Left lung (tissue), 10 donors: ENCODE results near the gene TNFRSF11A. TPM values are rescaled to one million over a fixed set of nuclear protein-coding genes. Genes with fewer than 3 reads are reported as not detected.

ENCODE experiments used
- ATAC-seq: fragments of 200-7000 bp; cut with Tn5 transposase; one replicate; pipeline ENCODE4 v1.9.1; 2020; ENCODE audit warnings: moderate library complexity
- DNase-seq, 4 donors: peaks; one replicate each; pipeline ENCODE4 v3.0.0-alpha.2; 2013 to 2020
- H3K27ac ChIP-seq, 2 donors: fragments of 200-600 bp; sonication (generic) in 1 of 2; one replicate each; pipeline versions ENCODE4 v1.5.0 to v1.8.0; 2020 to 2021
- H3K27me3 ChIP-seq, 2 donors: fragments of 200-600 bp; sonication (generic) in 1 of 2; one replicate each; pipeline versions ENCODE4 v1.5.0 to v1.8.0; 2020 to 2021
- H3K36me3 ChIP-seq, 2 donors: fragments of 200-600 bp; sonication (generic) in 1 of 2; one replicate each; pipeline versions ENCODE4 v1.5.0 to v1.8.0; 2020 to 2021
- H3K4me1 ChIP-seq, 2 donors: fragments of 200-600 bp; one replicate each; pipeline ENCODE4 v1.8.0; 2021
- H3K4me3 ChIP-seq, 2 donors: fragments of 200-600 bp; sonication (generic) in 1 of 2; one replicate each; pipeline versions ENCODE4 v1.5.0 to v1.8.0; 2020 to 2021; ENCODE audit warnings: mild to moderate bottlenecking in 1 of 2
- H3K9me3 ChIP-seq, 2 donors: fragments of 200-600 bp; sonication (generic) in 1 of 2; one replicate each; pipeline versions ENCODE4 v1.5.0 to v1.8.0; 2020 to 2021
- CTCF ChIP-seq, 2 donors: fragments of 200-600 bp; sonication (generic) in 1 of 2; IDR thresholded peaks; one replicate each; pipeline versions ENCODE4 v1.5.0 to v1.8.0; 2021; ENCODE audit warnings: antibody characterized with exemption in 2 of 2
- intact Hi-C, 2 donors: fragments of 100-400 bp; cut with DNase I; formaldehyde crosslinking; loops; one replicate each; pipeline versions ENCODE4 v1.11.2 to v1.14.2; 2022
- polyA plus RNA-seq, 6 donors: library from polyadenylated mRNA; unstranded; fragments of 120-200 nt; gene quantifications; one replicate each; pipeline ENCODE4 v1.2.1, GENCODE V29; 2013; ENCODE audit not compliant: insufficient read length in 6 of 6
- total RNA-seq, 2 donors: library from RNA; stranded (reverse); fragmentation: NEBNext Ultra II Directional; extraction: Animal tissue kit (Norgen Biotek cat#: 25700); gene quantifications; one replicate each; pipeline ENCODE4 v1.2.1, GENCODE V29; 2021
- donor health status: DM: no; HTN: yes; CAD: no.
- donor health status: DM: no; HTN: no; CAD: no.

Gene TNFRSF11A
- total and polyA plus RNA-seq, 8 donors: 2.5 to 8.9 (median 4.2) TPM

GRCh38 chr18:62337336-62337735 lies 12.2 kb downstream of the TNFRSF11A start:
- Histone ChIP-seq H3K27ac (no peak overlapping the region), H3K4me1 (peaks cover 0 to 2% of the 10 kb centered on the region in 2 donors), H3K4me3 (no peak overlapping the region), H3K27me3 (peaks cover 0 to 18% of the 10 kb centered on the region in 2 donors), H3K9me3 (no peaks in the 10 kb centered on the region), H3K36me3 (no peaks in the 10 kb centered on the region)
- DNase-seq (no peak), ATAC-seq (no peak)
- intact Hi-C loops: no loop called here
- no peak for TF ChIP-seq CTCF (IDR thresholded peaks at IDR 0.05)

GRCh38 chr18:62338446-62339105 lies 13.5 kb downstream of the TNFRSF11A start:
- Histone ChIP-seq H3K27me3 (peaks cover 0 to 18% of the 10 kb centered on the region in 2 donors), H3K36me3 (no peaks in the 10 kb centered on the region), H3K27ac (no peak overlapping the region), H3K4me3 (no peak overlapping the region), H3K9me3 (no peaks in the 10 kb centered on the region), H3K4me1 (no peaks in the 10 kb centered on the region)
- no peak for TF ChIP-seq CTCF (IDR thresholded peaks at IDR 0.05)
- ATAC-seq (no peak), DNase-seq (no peak)
- intact Hi-C loops: no loop called here

- no peak for DNase-seq
- ATAC-seq: peak; percentile 79
- Histone ChIP-seq H3K9me3 (no peaks in the 10 kb centered on the region), H3K4me3 (no peak overlapping the region), H3K27ac (no peak overlapping the region), H3K36me3 (no peaks in the 10 kb centered on the region), H3K4me1 (no peaks in the 10 kb centered on the region), H3K27me3 (peaks cover 0 to 18% of the 10 kb centered on the region in 2 donors)
- intact Hi-C loops: no loop called here
- no peak for TF ChIP-seq CTCF (IDR thresholded peaks at IDR 0.05)
Measured at GRCh38 chr18:62339106-62339988, 14.2 kb downstream of the TNFRSF11A start.

GRCh38 chr18:62340996-62341395 lies 15.9 kb downstream of the TNFRSF11A start:
- no peaks in the 10 kb centered on the region for H3K4me1 ChIP-seq
- H3K36me3 ChIP-seq: no peaks in the 10 kb centered on the region
- intact Hi-C loops: no loop called here
- peaks cover 0 to 18% of the 10 kb centered on the region in 2 donors for H3K27me3 ChIP-seq
- no peaks in the 10 kb centered on the region for H3K9me3 ChIP-seq
- no peak for TF ChIP-seq CTCF (IDR thresholded peaks at IDR 0.05)
- DNase-seq (no peak), ATAC-seq (no peak)
- H3K27ac ChIP-seq: no peak overlapping the region
- no peak overlapping the region for H3K4me3 ChIP-seq

GRCh38 chr18:62341473-62341872 lies 16.4 kb downstream of the TNFRSF11A start:
- no peak for DNase-seq
- intact Hi-C loops: no loop called here

More at GRCh38 chr18:62341473-62341872, 16.4 kb downstream of the TNFRSF11A start:
- no peaks in the 10 kb centered on the region for H3K9me3 ChIP-seq
- no peak for TF ChIP-seq CTCF (IDR thresholded peaks at IDR 0.05)
- H3K36me3 ChIP-seq: no peaks in the 10 kb centered on the region
- H3K27me3 ChIP-seq: peaks cover 0 to 18% of the 10 kb centered on the region in 2 donors
- no peak overlapping the region for H3K27ac ChIP-seq
- no peak for ATAC-seq
- no peak overlapping the region for H3K4me3 ChIP-seq
- H3K4me1 ChIP-seq: no peaks in the 10 kb centered on the region
